ENCODE measurements around the gene PGAM5. TPM values are rescaled to one million over a fixed set of nuclear protein-coding genes. Genes with fewer than 3 reads are reported as not detected.

PGAM5 gene
- total and polyA plus RNA-seq, 2 of the 4 experiments (the other 2 are of a cell fraction): 25.2 to 37.8 TPM

DNA sequence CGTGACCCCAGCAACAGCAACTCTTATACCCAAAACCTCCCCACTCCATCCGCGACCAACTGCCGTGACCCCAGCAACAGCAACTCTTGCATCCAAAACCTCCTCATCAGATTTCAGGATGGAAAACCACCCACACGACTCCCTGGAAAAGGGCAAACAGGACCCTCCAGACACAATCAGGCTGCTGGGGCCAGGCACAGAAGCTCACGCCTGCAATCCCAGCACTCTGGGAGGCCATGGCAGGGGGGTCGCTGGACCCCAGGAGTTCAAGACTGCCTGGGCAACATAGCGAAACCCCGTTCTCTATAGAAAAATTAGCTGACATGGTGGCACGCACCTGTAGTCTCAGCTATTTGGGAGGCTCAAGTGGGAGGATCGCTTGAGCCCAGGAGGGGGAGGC, 19.7 kb downstream of the PGAM5 start:
- CTCF ChIA-PET: no interaction called here
- no peaks in the 10 kb centered on the region for H3K9me1 ChIP-seq (ENCODE audit: insufficient read depth, low read length)
- H3K9ac ChIP-seq (ENCODE audit: low read depth, low read length): no peak overlapping the region
- H2AK9ac ChIP-seq (replicated peaks; ENCODE audit: low read depth, low read length, poor library complexity): no peak overlapping the region
- no peak for ATAC-seq (ENCODE audit: low read depth)
- H4K91ac ChIP-seq (ENCODE audit: insufficient read depth, low read depth, low read length): no peak overlapping the region
- no peak overlapping the region for H2BK20ac ChIP-seq (ENCODE audit: low read depth, low read length)
- no peak overlapping the region for H3K4ac ChIP-seq (ENCODE audit: low read depth, low read length)
- 80% methylated on average over 1 of the region's 11 CpGs; no CpG with 5 or more reads in 1 of the 2 experiments for WGBS, 2 experiments (ENCODE audit: extremely low coverage in 2 of 2, insufficient read length in 1 of 2)
- no peak overlapping the region for H3K4me2 ChIP-seq (ENCODE audit: low read depth, low read length)
- no peak overlapping the region for H2AK5ac ChIP-seq (ENCODE audit: low read depth, low read length)
- no peak overlapping the region for H4K5ac ChIP-seq (ENCODE audit: low read depth, low read length)
- H2BK5ac ChIP-seq (ENCODE audit: low read depth, low read length, poor library complexity, severe bottlenecking): no peak overlapping the region
- H3K27ac ChIP-seq (ENCODE audit: insufficient read depth, low read length): no peak overlapping the region
- H3K4me3 ChIP-seq (ENCODE audit: insufficient read depth, low read depth, low read length): no peak overlapping the region
- DNase-seq: no peak
- no peak overlapping the region for H3K23ac ChIP-seq (ENCODE audit: low read depth, low read length)
- intact Hi-C loops (cut with micrococcal nuclease): no loop called here
- peaks cover 20 to 26% of the 10 kb centered on the region in 2 experiments for H3K79me1 ChIP-seq (ENCODE audit: low read depth in 1 of 2, low read length in 2 of 2)
- no TSS peak for BruUV-seq (replicated peaks)
- peaks cover 75% of the 10 kb centered on the region for H3K36me3 ChIP-seq (ENCODE audit: control insufficient read depth, insufficient read depth, low read length)
- no peak overlapping the region for H3K14ac ChIP-seq (replicated peaks; ENCODE audit: low read depth, low read length)
- no peak overlapping the region for H3K56ac ChIP-seq (ENCODE audit: extremely low read depth, insufficient read depth, low read length)
- in situ Hi-C loops (cut with MboI; ENCODE audit: low sequenced_read_pairs): no loop called here
- no peak overlapping the region for H2BK120ac ChIP-seq (ENCODE audit: low read depth, low read length)
- H3K4me1 ChIP-seq (ENCODE audit: control insufficient read depth, insufficient read depth, low read length): no peaks in the 10 kb centered on the region
- H3K9me3 ChIP-seq (ENCODE audit: control insufficient read depth, insufficient read depth, low read length): no peaks in the 10 kb centered on the region
- no peak overlapping the region for H4K8ac ChIP-seq (ENCODE audit: low read depth in 2 of 2, low read length in 2 of 2)
- no peak overlapping the region for H3K18ac ChIP-seq (ENCODE audit: low read depth, low read length)
- no peak overlapping the region for H2AFZ ChIP-seq (replicated peaks; ENCODE audit: low read length, poor library complexity)
- no peak overlapping the region for H2BK15ac ChIP-seq (ENCODE audit: low read depth, low read length)
- H3K27me3 ChIP-seq (ENCODE audit: control insufficient read depth, insufficient read depth, low read length): no peaks in the 10 kb centered on the region
- dilution Hi-C loops (cut with HindIII; ENCODE audit: low sequenced_read_pairs, unreplicated experiment): no loop called here
- TF ChIP-seq RAD21 (IDR thresholded peaks at IDR 0.05; ENCODE audit: low read length) (no peak), NFE2L2 (IDR thresholded peaks at IDR 0.05; ENCODE audit: low read depth, low read length) (no peak), CEBPB (IDR thresholded peaks at IDR 0.05; ENCODE audit: low read depth, low read length) (no peak), CHD1 (IDR thresholded peaks at IDR 0.05; ENCODE audit: low read depth, low read length) (no peak), SMC3 (IDR thresholded peaks at IDR 0.05; ENCODE audit: low read depth, low read length) (no peak), MAFK (IDR thresholded peaks at IDR 0.05; ENCODE audit: low read depth, low read length) (no peak), BHLHE40 (IDR thresholded peaks at IDR 0.05; ENCODE audit: low read depth, low read length) (no peak), POLR2A (IDR thresholded peaks at IDR 0.05; ENCODE audit: low read depth, low read length) (no peak), MAZ (IDR thresholded peaks at IDR 0.05; ENCODE audit: borderline replicate concordance, low read depth, low read length) (no peak), RFX5 (IDR thresholded peaks at IDR 0.05; ENCODE audit: low read depth, low read length) (no peak), RCOR1 (IDR thresholded peaks at IDR 0.05; ENCODE audit: insufficient replicate concordance, low read length) (no peak), MXI1 (IDR thresholded peaks at IDR 0.05; ENCODE audit: borderline replicate concordance, low read depth, low read length) (no peak)
- TF ChIP-seq, protein P1, sequence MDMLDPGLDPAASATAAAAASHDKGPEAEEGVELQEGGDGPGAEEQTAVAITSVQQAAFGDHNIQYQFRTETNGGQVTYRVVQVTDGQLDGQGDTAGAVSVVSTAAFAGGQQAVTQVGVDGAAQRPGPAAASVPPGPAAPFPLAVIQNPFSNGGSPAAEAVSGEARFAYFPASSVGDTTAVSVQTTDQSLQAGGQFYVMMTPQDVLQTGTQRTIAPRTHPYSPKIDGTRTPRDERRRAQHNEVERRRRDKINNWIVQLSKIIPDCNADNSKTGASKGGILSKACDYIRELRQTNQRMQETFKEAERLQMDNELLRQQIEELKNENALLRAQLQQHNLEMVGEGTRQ (IDR thresholded peaks at IDR 0.05; ENCODE audit: low read depth, low read length): no peak
- TF ChIP-seq, protein P2, sequence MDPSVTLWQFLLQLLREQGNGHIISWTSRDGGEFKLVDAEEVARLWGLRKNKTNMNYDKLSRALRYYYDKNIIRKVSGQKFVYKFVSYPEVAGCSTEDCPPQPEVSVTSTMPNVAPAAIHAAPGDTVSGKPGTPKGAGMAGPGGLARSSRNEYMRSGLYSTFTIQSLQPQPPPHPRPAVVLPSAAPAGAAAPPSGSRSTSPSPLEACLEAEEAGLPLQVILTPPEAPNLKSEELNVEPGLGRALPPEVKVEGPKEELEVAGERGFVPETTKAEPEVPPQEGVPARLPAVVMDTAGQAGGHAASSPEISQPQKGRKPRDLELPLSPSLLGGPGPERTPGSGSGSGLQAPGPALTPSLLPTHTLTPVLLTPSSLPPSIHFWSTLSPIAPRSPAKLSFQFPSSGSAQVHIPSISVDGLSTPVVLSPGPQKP (IDR thresholded peaks at IDR 0.05; ENCODE audit: borderline replicate concordance, low read depth, low read length): no peak
- TF ChIP-seq, protein P3, sequence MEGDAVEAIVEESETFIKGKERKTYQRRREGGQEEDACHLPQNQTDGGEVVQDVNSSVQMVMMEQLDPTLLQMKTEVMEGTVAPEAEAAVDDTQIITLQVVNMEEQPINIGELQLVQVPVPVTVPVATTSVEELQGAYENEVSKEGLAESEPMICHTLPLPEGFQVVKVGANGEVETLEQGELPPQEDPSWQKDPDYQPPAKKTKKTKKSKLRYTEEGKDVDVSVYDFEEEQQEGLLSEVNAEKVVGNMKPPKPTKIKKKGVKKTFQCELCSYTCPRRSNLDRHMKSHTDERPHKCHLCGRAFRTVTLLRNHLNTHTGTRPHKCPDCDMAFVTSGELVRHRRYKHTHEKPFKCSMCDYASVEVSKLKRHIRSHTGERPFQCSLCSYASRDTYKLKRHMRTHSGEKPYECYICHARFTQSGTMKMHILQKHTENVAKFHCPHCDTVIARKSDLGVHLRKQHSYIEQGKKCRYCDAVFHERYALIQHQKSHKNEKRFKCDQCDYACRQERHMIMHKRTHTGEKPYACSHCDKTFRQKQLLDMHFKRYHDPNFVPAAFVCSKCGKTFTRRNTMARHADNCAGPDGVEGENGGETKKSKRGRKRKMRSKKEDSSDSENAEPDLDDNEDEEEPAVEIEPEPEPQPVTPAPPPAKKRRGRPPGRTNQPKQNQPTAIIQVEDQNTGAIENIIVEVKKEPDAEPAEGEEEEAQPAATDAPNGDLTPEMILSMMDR (conservative IDR thresholded peaks at IDR 0.05; ENCODE audit: low read depth, low read length): no peak
- peaks cover 11% of the 10 kb centered on the region for H4K20me1 ChIP-seq (ENCODE audit: insufficient read depth, low read length)
- POLR2A ChIA-PET (ENCODE audit: unreplicated experiment): no interaction called here
